ENCODE measurements around the gene RBFOX2. TPM values are rescaled to one million over a fixed set of nuclear protein-coding genes. Genes with fewer than 3 reads are reported as not detected.
A peak's percentile ranks its signal among the peaks of the same experiment; 100 is the strongest.

The RBFOX2 gene
- total and polyA plus RNA-seq, 10 donors: 2.6 to 39.6 (median 31.8) TPM

GRCh38 chr22:35966314-35967045 is 62.1 kb downstream of the RBFOX2 start:
- TF ChIP-seq CTCF (IDR thresholded peaks at IDR 0.05 in 8 of 11, conservative IDR thresholded peaks at IDR 0.05 in 3 of 11) (no peak), POLR2A (IDR thresholded peaks at IDR 0.05) (no peak), POLR2AphosphoS5 (IDR thresholded peaks at IDR 0.05) (no peak)
- Histone ChIP-seq H3K9me3 (no peaks in the 10 kb centered on the region), H3K27ac (no peak overlapping the region), H3K36me3 (no peaks in the 10 kb centered on the region), H3K4me3 (no peak overlapping the region), H3K4me1 (peaks cover 0 to 18% (median 5%) of the 10 kb centered on the region in 6 donors), H3K27me3 (replicated peaks in 1 of 7) (no peaks in the 10 kb centered on the region)
- WGBS, 5 donors: 75 to 90% (median 83%) methylated on average over 6 of the region's 6 CpGs
- intact Hi-C loops (cut with DNase I; ENCODE audit: low total_unique reads): no loop called here
- DNase-seq: no peak

- peaks cover 0 to 15% (median 5%) of the 10 kb centered on the region in 6 donors for H3K4me1 ChIP-seq
These were observed 65.3 kb downstream of the RBFOX2 start for GRCh38 chr22:35963237-35963810.

GRCh38 chr22:35961480-35962295 is 66.9 kb downstream of the RBFOX2 start:
- no peak overlapping the region for H3K4me3 ChIP-seq
- WGBS, 5 donors: 57 to 74% (median 64%) methylated on average over 5 of the region's 5 CpGs

More at GRCh38 chr22:35963237-35963810, 65.3 kb downstream of the RBFOX2 start:
- TF ChIP-seq POLR2AphosphoS5 (IDR thresholded peaks at IDR 0.05): no peak
- no peak for TF ChIP-seq CTCF (IDR thresholded peaks at IDR 0.05 in 8 of 11, conservative IDR thresholded peaks at IDR 0.05 in 3 of 11)
- 89 to 99% (median 92%) methylated on average over 8 of the region's 8 CpGs for WGBS, 5 donors
- H3K36me3 ChIP-seq: no peaks in the 10 kb centered on the region
- no peak overlapping the region for H3K4me3 ChIP-seq
- no peaks in the 10 kb centered on the region for H3K9me3 ChIP-seq
- intact Hi-C loops (cut with DNase I; ENCODE audit: low total_unique reads): no loop called here
- no peaks in the 10 kb centered on the region for H3K27me3 ChIP-seq (replicated peaks in 1 of 7)
- no peak for DNase-seq
- H3K27ac ChIP-seq: no peak overlapping the region

More at GRCh38 chr22:35961480-35962295, 66.9 kb downstream of the RBFOX2 start:
- H3K27me3 ChIP-seq (replicated peaks in 1 of 7): no peaks in the 10 kb centered on the region
- DNase-seq: no peak
- TF ChIP-seq POLR2AphosphoS5 (IDR thresholded peaks at IDR 0.05) (no peak), CTCF (IDR thresholded peaks at IDR 0.05 in 8 of 11, conservative IDR thresholded peaks at IDR 0.05 in 3 of 11) (no peak), POLR2A (IDR thresholded peaks at IDR 0.05) (no peak)
- intact Hi-C loops (cut with DNase I; ENCODE audit: low total_unique reads): no loop called here
- H3K9me3 ChIP-seq: no peaks in the 10 kb centered on the region
- peaks cover 0 to 15% (median 5%) of the 10 kb centered on the region in 6 donors for H3K4me1 ChIP-seq
- H3K27ac ChIP-seq: peak overlapping the region in 4 of 8 donors; percentile 18 to 35 (median 28)
- H3K36me3 ChIP-seq: no peaks in the 10 kb centered on the region
